Measurements from ENCODE around the gene DNAH8. TPM values are rescaled to one million over a fixed set of nuclear protein-coding genes. Genes with fewer than 3 reads are reported as not detected.
A peak's percentile ranks its signal among the peaks of the same experiment; 100 is the strongest.

The DNAH8 gene
- polyA plus RNA-seq, 1 of the 3 experiments (the other 2 are of a cell fraction): not detected

DNA sequence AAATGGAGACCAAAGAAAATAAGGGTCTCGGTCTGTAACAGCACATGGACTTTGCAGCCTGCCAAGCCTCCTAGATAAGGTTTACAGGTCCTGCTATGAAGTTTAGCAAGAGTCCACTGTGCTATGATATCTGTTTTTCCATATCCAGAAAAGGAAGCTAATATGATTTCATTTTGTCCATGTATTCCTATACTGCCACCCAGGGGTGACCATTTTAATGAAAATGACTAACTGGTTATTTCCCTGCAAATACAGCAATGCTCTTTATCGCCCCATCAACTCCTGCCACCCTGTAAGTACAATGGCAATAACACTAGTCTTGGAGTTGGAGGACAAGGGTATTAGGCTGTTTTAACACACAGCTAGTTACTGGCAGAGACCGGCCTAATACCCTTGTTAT is 218.3 kb downstream of the DNAH8 start:
- no peak overlapping the region for H3K27ac ChIP-seq (ENCODE audit: low read depth in 2 of 2, low read length in 1 of 2)

DNA sequence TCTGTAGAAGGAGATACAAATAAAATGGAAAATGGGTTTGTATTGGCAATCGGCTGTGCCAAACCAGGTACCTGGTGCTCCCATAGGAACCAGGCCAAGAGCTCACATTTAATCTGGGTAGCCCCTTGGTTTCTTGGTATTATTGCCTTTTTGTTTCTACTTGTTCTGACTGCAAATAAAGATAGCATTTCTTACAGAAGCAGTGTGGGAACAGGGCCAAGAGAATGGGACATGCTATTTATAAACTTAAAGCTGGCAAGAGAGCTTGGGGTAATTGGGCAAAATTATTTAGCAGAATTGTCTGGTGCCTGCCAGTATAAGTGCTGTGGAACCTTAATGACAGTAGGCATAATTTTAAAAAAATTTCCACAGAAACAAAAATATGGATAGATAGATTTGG is 219.9 kb downstream of the DNAH8 start:
- Histone ChIP-seq H3K4me3 (ENCODE audit: low read depth in 2 of 2, low read length in 1 of 2) (no peak overlapping the region), H3K79me2 (ENCODE audit: insufficient read depth) (no peaks in the 10 kb centered on the region), H3K9me2 (no peaks in the 10 kb centered on the region), H3F3A (replicated peaks; ENCODE audit: insufficient read depth) (no peaks in the 10 kb centered on the region), H3K9ac (no peak overlapping the region), H3K4me2 (no peak overlapping the region), H3K27me3 (ENCODE audit: insufficient read depth) (no peaks in the 10 kb centered on the region; the same call in 1 of the 2 replicates), H4K20me1 (ENCODE audit: insufficient read depth) (no peaks in the 10 kb centered on the region), H3K36me3 (replicated peaks in 1 of 2; ENCODE audit: control insufficient read depth in 1 of 2, insufficient read depth in 2 of 2, low read length in 1 of 2) (no peaks in the 10 kb centered on the region), H3K4me1 (ENCODE audit: control insufficient read depth in 1 of 2, insufficient read depth in 2 of 2, low read depth in 1 of 2, low read length in 1 of 2) (peaks cover 0 to 5% of the 10 kb centered on the region in 2 experiments; a peak in 2 of 4 replicates), H3K27ac (ENCODE audit: low read depth in 2 of 2, low read length in 1 of 2) (no peak overlapping the region), H2AFZ (ENCODE audit: low read depth) (no peak overlapping the region), H3K9me3 (no peaks in the 10 kb centered on the region)
- no peak for DNase-seq
- CTCF ChIA-PET: interaction anchor here (2.9 kb wide), 1 partner anchor 63 kb away, joined by 29 read pairs; no protein-coding TSS in a partner anchor
- 55% methylated on average over 1 of the region's 1 CpG for WGBS (ENCODE audit: low lambda C conversion rate)
- POLR2A ChIA-PET: no interaction called here
- TF ChIP-seq FOSL2 (IDR thresholded peaks at IDR 0.05; ENCODE audit: borderline replicate concordance, low read depth): no peak
- no peak for TF ChIP-seq RAD21 (IDR thresholded peaks at IDR 0.05; ENCODE audit: low read length)
- no peak for TF ChIP-seq YY1 (IDR thresholded peaks at IDR 0.05; ENCODE audit: low read depth)
- no peak for TF ChIP-seq GATA2 (CRISPR knock-in tag; IDR thresholded peaks at IDR 0.05)
- TF ChIP-seq GABPA (IDR thresholded peaks at IDR 0.05; ENCODE audit: low read depth): no peak
- no peak for TF ChIP-seq TCF12 (IDR thresholded peaks at IDR 0.05)
- no peak for TF ChIP-seq TAF1 (IDR thresholded peaks at IDR 0.05; ENCODE audit: borderline replicate concordance, low read depth, low read length)
- TF ChIP-seq TEAD4 (IDR thresholded peaks at IDR 0.05; ENCODE audit: borderline replicate concordance, insufficient read depth): no peak
- no peak for TF ChIP-seq RXRA (IDR thresholded peaks at IDR 0.05; ENCODE audit: borderline replicate concordance, low read depth)
- TF ChIP-seq, protein P1, sequence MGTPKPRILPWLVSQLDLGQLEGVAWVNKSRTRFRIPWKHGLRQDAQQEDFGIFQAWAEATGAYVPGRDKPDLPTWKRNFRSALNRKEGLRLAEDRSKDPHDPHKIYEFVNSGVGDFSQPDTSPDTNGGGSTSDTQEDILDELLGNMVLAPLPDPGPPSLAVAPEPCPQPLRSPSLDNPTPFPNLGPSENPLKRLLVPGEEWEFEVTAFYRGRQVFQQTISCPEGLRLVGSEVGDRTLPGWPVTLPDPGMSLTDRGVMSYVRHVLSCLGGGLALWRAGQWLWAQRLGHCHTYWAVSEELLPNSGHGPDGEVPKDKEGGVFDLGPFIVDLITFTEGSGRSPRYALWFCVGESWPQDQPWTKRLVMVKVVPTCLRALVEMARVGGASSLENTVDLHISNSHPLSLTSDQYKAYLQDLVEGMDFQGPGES (IDR thresholded peaks at IDR 0.05; ENCODE audit: low read depth, low read length): no peak
- TF ChIP-seq SIN3A (IDR thresholded peaks at IDR 0.05; ENCODE audit: borderline replicate concordance, low read depth, low read length): no peak
- TF ChIP-seq POLR2AphosphoS5 (IDR thresholded peaks at IDR 0.05; ENCODE audit: low read depth, low read length): no peak
- TF ChIP-seq, protein P2, sequence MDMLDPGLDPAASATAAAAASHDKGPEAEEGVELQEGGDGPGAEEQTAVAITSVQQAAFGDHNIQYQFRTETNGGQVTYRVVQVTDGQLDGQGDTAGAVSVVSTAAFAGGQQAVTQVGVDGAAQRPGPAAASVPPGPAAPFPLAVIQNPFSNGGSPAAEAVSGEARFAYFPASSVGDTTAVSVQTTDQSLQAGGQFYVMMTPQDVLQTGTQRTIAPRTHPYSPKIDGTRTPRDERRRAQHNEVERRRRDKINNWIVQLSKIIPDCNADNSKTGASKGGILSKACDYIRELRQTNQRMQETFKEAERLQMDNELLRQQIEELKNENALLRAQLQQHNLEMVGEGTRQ (IDR thresholded peaks at IDR 0.05; ENCODE audit: borderline replicate concordance, low read depth, low read length): no peak
- TF ChIP-seq RCOR1 (IDR thresholded peaks at IDR 0.05; ENCODE audit: low read length): no peak
- TF ChIP-seq SMC3 (IDR thresholded peaks at IDR 0.05; ENCODE audit: low read depth, low read length): no peak

More for the DNA sequence above, 218.3 kb downstream of the DNAH8 start:
- Histone ChIP-seq H3K9me3 (no peaks in the 10 kb centered on the region), H4K20me1 (ENCODE audit: insufficient read depth) (no peaks in the 10 kb centered on the region), H3K9ac (no peak overlapping the region), H3K36me3 (replicated peaks in 1 of 2; ENCODE audit: control insufficient read depth in 1 of 2, insufficient read depth in 2 of 2, low read length in 1 of 2) (no peaks in the 10 kb centered on the region), H3K79me2 (ENCODE audit: insufficient read depth) (no peaks in the 10 kb centered on the region), H3K27me3 (ENCODE audit: insufficient read depth) (no peaks in the 10 kb centered on the region; the same call in 1 of the 2 replicates), H3K4me2 (no peak overlapping the region), H3K4me1 (ENCODE audit: control insufficient read depth in 1 of 2, insufficient read depth in 2 of 2, low read depth in 1 of 2, low read length in 1 of 2) (peaks cover 0 to 5% of the 10 kb centered on the region in 2 experiments; a peak in 2 of 4 replicates), H3K4me3 (ENCODE audit: low read depth in 2 of 2, low read length in 1 of 2) (no peak overlapping the region), H2AFZ (ENCODE audit: low read depth) (no peak overlapping the region), H3K9me2 (no peaks in the 10 kb centered on the region), H3F3A (replicated peaks; ENCODE audit: insufficient read depth) (no peaks in the 10 kb centered on the region)
- ChIA-PET POLR2A (no interaction called here), CTCF (interaction anchor here (0.7 to 2.9 kb wide), 11 partner anchors 8 to 368 kb away, joined by 3 to 29 read pairs (median 3); no protein-coding TSS in a partner anchor)
- TF ChIP-seq NFIC (IDR thresholded peaks at IDR 0.05; ENCODE audit: borderline replicate concordance) (no peak), NRF1 (IDR thresholded peaks at IDR 0.05; ENCODE audit: low read depth, low read length) (no peak), FOXJ3 (CRISPR knock-in tag; IDR thresholded peaks at IDR 0.05) (no peak), SMC3 (IDR thresholded peaks at IDR 0.05; ENCODE audit: low read depth, low read length) (peak; percentile 27; the same call in 1 of the 2 replicates), GATA2 (CRISPR knock-in tag; IDR thresholded peaks at IDR 0.05) (no peak), MEF2A (IDR thresholded peaks at IDR 0.05; ENCODE audit: borderline replicate concordance, low read depth) (no peak), CHD2 (IDR thresholded peaks at IDR 0.05; ENCODE audit: low read length, partially characterized antibody) (no peak), POLR2AphosphoS5 (IDR thresholded peaks at IDR 0.05; ENCODE audit: low read depth, low read length) (no peak), RFX5 (IDR thresholded peaks at IDR 0.05; ENCODE audit: low read length) (no peak), EZH2phosphoT487 (IDR thresholded peaks at IDR 0.05; ENCODE audit: borderline replicate concordance, low read depth) (no peak), RAD21 (IDR thresholded peaks at IDR 0.05; ENCODE audit: low read length) (peak; percentile 63), TCF12 (IDR thresholded peaks at IDR 0.05) (no peak), FOXM1 (IDR thresholded peaks at IDR 0.05; ENCODE audit: low read depth) (no peak)
- TF ChIP-seq, protein P3, sequence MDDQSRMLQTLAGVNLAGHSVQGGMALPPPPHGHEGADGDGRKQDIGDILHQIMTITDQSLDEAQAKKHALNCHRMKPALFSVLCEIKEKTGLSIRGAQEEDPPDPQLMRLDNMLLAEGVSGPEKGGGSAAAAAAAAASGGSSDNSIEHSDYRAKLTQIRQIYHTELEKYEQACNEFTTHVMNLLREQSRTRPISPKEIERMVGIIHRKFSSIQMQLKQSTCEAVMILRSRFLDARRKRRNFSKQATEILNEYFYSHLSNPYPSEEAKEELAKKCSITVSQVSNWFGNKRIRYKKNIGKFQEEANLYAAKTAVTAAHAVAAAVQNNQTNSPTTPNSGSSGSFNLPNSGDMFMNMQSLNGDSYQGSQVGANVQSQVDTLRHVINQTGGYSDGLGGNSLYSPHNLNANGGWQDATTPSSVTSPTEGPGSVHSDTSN (IDR thresholded peaks at IDR 0.05): no peak
- TF ChIP-seq, protein P4, sequence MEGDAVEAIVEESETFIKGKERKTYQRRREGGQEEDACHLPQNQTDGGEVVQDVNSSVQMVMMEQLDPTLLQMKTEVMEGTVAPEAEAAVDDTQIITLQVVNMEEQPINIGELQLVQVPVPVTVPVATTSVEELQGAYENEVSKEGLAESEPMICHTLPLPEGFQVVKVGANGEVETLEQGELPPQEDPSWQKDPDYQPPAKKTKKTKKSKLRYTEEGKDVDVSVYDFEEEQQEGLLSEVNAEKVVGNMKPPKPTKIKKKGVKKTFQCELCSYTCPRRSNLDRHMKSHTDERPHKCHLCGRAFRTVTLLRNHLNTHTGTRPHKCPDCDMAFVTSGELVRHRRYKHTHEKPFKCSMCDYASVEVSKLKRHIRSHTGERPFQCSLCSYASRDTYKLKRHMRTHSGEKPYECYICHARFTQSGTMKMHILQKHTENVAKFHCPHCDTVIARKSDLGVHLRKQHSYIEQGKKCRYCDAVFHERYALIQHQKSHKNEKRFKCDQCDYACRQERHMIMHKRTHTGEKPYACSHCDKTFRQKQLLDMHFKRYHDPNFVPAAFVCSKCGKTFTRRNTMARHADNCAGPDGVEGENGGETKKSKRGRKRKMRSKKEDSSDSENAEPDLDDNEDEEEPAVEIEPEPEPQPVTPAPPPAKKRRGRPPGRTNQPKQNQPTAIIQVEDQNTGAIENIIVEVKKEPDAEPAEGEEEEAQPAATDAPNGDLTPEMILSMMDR (IDR thresholded peaks at IDR 0.05): peak; percentile 47
- DNase-seq: peak; percentile 27
- 59% methylated on average over 3 of the region's 3 CpGs for WGBS (ENCODE audit: low lambda C conversion rate)
